CD4-positive, alpha-beta T cell treated with Interferon alpha-2 for 1 hour (primary cell): ENCODE measurements around the gene COLEC12.
"Not testable (repeated sequence)": the region's sequence is repeated elsewhere in the genome, so short reads cannot be mapped to it uniquely, and the experiment has no call there.

ENCODE experiments used
- DNase-seq, 2 donors: peaks; one replicate each; pipeline ENCODE4 v3.0.0-alpha.2; 2020 to 2022

COLEC12 gene

GRCh38 chr18:406677-407076, 93.8 kb downstream of the COLEC12 start:
- DNase-seq, result no peak

GRCh38 chr18:405006-405405, 95.5 kb downstream of the COLEC12 start:
- DNase-seq, result not testable (repeated sequence)

- no peak for DNase-seq
These were observed 96.4 kb downstream of the COLEC12 start for GRCh38 chr18:404061-404636.

GRCh38 chr18:402129-402528, 98.4 kb downstream of the COLEC12 start:
- DNase-seq, result no peak

- DNase-seq, result peak in 1 of 2 donors; percentile 29
These were observed 100.0 kb downstream of the COLEC12 start for GRCh38 chr18:400456-400855.

- DNase-seq, result no peak
These were observed 100.8 kb downstream of the COLEC12 start for GRCh38 chr18:399631-400135.

- no peak for DNase-seq
These were observed 101.4 kb downstream of the COLEC12 start for GRCh38 chr18:398935-399630.

- DNase-seq, result no peak
These were observed 103.9 kb downstream of the COLEC12 start for GRCh38 chr18:396556-396955.

- no peak for DNase-seq
These were observed 104.3 kb downstream of the COLEC12 start for GRCh38 chr18:396251-396555.

GRCh38 chr18:395456-396250, 104.8 kb downstream of the COLEC12 start:
- DNase-seq, result no peak

- no peak for DNase-seq
These were observed 105.5 kb downstream of the COLEC12 start for GRCh38 chr18:394987-395362.

GRCh38 chr18:394262-394986, 106.1 kb downstream of the COLEC12 start:
- DNase-seq, result no peak

- DNase-seq, result no peak
These were observed 106.9 kb downstream of the COLEC12 start for GRCh38 chr18:393574-393957.

- DNase-seq, result no peak
These were observed 107.5 kb downstream of the COLEC12 start for GRCh38 chr18:392928-393573.

- no peak for DNase-seq
These were observed 109.6 kb downstream of the COLEC12 start for GRCh38 chr18:390741-391478.

GRCh38 chr18:389658-390357, 110.7 kb downstream of the COLEC12 start:
- DNase-seq, result no peak

GRCh38 chr18:388200-388599, 112.3 kb downstream of the COLEC12 start:
- no peak for DNase-seq

GRCh38 chr18:386994-387393, 113.5 kb downstream of the COLEC12 start:
- no peak for DNase-seq

GRCh38 chr18:384897-385296, 115.6 kb downstream of the COLEC12 start:
- no peak for DNase-seq

GRCh38 chr18:383135-383534, 117.4 kb downstream of the COLEC12 start:
- DNase-seq, result no peak

GRCh38 chr18:382423-382984, 118.0 kb downstream of the COLEC12 start:
- DNase-seq, result no peak
